ENCODE results near the gene MACF1. TPM values are rescaled to one million over a fixed set of nuclear protein-coding genes. Genes with fewer than 3 reads are reported as not detected.
A peak's percentile ranks its signal among the peaks of the same experiment; 100 is the strongest.

Gene MACF1
- total RNA-seq, 1 experiment from 2014 or later: 190 TPM

- H3K9me3 Mint-ChIP-seq: peaks cover 0 to 4% of the 10 kb centered on the region in 2 experiments; a peak in 3 of 5 replicates
Measured at GRCh38 chr1:39404876-39405275, 200.4 kb downstream of the MACF1 start.

More at GRCh38 chr1:39404876-39405275, 200.4 kb downstream of the MACF1 start:
- Mint-ChIP-seq H3K4me1 (peaks cover 15 to 23% of the 10 kb centered on the region in 2 experiments), H3K27me3 (ENCODE audit: low read depth) (no peaks in the 10 kb centered on the region), H3K4me3 (no peak overlapping the region), H3K27ac (peak overlapping the region in 1 of 3 experiments; percentile 56; a peak in 1 of 7 replicates), H3K36me3 (ENCODE audit: insufficient read depth in 1 of 3, low read depth in 3 of 3) (peaks cover 0 to 4% (median under 1%) of the 10 kb centered on the region in 3 experiments; a peak in 4 of 7 replicates)
- Histone ChIP-seq H3T11ph (ENCODE audit: low read length) (no peak overlapping the region), H3K9ac (ENCODE audit: extremely low read depth, insufficient read length, low read length) (no peak overlapping the region), H2BK5ac (ENCODE audit: insufficient read length, low read length) (no peak overlapping the region), H2BK20ac (ENCODE audit: low read depth, low read length, poor library complexity, severe bottlenecking) (no peak overlapping the region), H3K56ac (ENCODE audit: insufficient read length, low read depth, low read length) (no peak overlapping the region), H3K4me2 (ENCODE audit: insufficient read depth, insufficient read length, low read length) (no peak overlapping the region), H2BK12ac (ENCODE audit: insufficient read length, low read depth, low read length) (no peak overlapping the region), H4K8ac (replicated peaks; ENCODE audit: insufficient read length, low read depth, low read length) (no peak overlapping the region), H4K20me1 (ENCODE audit: control insufficient read depth, insufficient read depth, insufficient read length) (no peaks in the 10 kb centered on the region), H3K4ac (ENCODE audit: low read depth, low read length) (no peak overlapping the region), H3K14ac (ENCODE audit: insufficient read depth, low read length) (no peak overlapping the region), H3K79me1 (ENCODE audit: insufficient read depth, low read depth, low read length, poor library complexity, severe bottlenecking) (no peaks in the 10 kb centered on the region), H4K5ac (ENCODE audit: insufficient read length, low read depth, low read length) (no peak overlapping the region), H2BK15ac (ENCODE audit: low read depth, low read length) (no peak overlapping the region), H3K4me1 (ENCODE audit: insufficient read depth, low read length) (peaks cover 3% of the 10 kb centered on the region; the same call in 1 of the 2 replicates), H2AFZ (ENCODE audit: low read length) (no peak overlapping the region), H3K18ac (ENCODE audit: insufficient read length, low read depth, low read length) (no peak overlapping the region), H2BK120ac (ENCODE audit: low read depth, low read length, poor library complexity, severe bottlenecking) (no peak overlapping the region), H2AK5ac (ENCODE audit: insufficient read length, low read length) (no peak overlapping the region), H3K27ac (ENCODE audit: insufficient read length, low read depth, low read length) (no peak overlapping the region), H3K9me3 (ENCODE audit: control insufficient read depth, low read depth, low read length) (no peaks in the 10 kb centered on the region), H3K27me3 (ENCODE audit: insufficient read depth, low read length) (no peaks in the 10 kb centered on the region), H3K23me2 (ENCODE audit: insufficient read length, low read depth, low read length, poor library complexity, severe bottlenecking) (peaks cover 4% of the 10 kb centered on the region), H4K91ac (ENCODE audit: insufficient read length, low read depth, low read length) (no peak overlapping the region), H3K79me2 (ENCODE audit: insufficient read depth, low read length) (peaks cover 3% of the 10 kb centered on the region; the same call in 1 of the 2 replicates), H3K23ac (ENCODE audit: insufficient read length, low read depth, low read length) (no peak overlapping the region)
- WGBS (ENCODE audit: extremely low coverage, insufficient read length, low lambda C conversion rate): no CpG with 5 or more reads among the region's 3 CpGs
- TF ChIP-seq CTCF (conservative IDR thresholded peaks at IDR 0.05): no peak
- no peak for DNase-seq
